GM18507 (cell line): Measurements from ENCODE around the gene NR3C1.
A peak's percentile ranks its signal among the peaks of the same experiment; 100 is the strongest.

ENCODE experiments used
- DNase-seq: peaks from one replicate; pipeline ENCODE4 v3.0.0; 2011; ENCODE audit warnings: low read depth; ENCODE audit not compliant: insufficient read length; ENCODE audit errors: extremely low spot score
- FAIRE-seq: peaks from 2 replicates; lab custom pipeline; 2011; peaks lifted over from hg19 to GRCh38; lab: Jason Lieb, UNC

The NR3C1 gene

GRCh38 chr5:143403593-143404415 lies at the start of gene NR3C1:
Gene NR3C1 (minus strand): TSS chr5:143403686. CDS start chr5:143400839, 2,847 bp downstream.
- peak; percentile 63 for FAIRE-seq
- DNase-seq, result peak; percentile 40

GRCh38 chr5:143449772-143450171 lies 46.3 kb upstream of the NR3C1 start:
- DNase-seq, result no peak
- FAIRE-seq, result no peak

- FAIRE-seq (no peak), DNase-seq (no peak)
Measured at GRCh38 chr5:143448518-143448917, 45.0 kb upstream of the NR3C1 start.

- DNase-seq (no peak), FAIRE-seq (no peak)
Measured at GRCh38 chr5:143447983-143448382, 44.5 kb upstream of the NR3C1 start.

GRCh38 chr5:143446535-143447226 lies 43.2 kb upstream of the NR3C1 start:
- no peak for FAIRE-seq

GRCh38 chr5:143445776-143446175 lies 42.3 kb upstream of the NR3C1 start:
- FAIRE-seq (peak; percentile 45), DNase-seq (no peak)

More at GRCh38 chr5:143446535-143447226, 43.2 kb upstream of the NR3C1 start:
- DNase-seq, result no peak

- DNase-seq (no peak), FAIRE-seq (no peak)
Measured at GRCh38 chr5:143443330-143443729, 39.8 kb upstream of the NR3C1 start.

- FAIRE-seq, result no peak
- no peak for DNase-seq
Measured at GRCh38 chr5:143442385-143442784, 38.9 kb upstream of the NR3C1 start.

- FAIRE-seq (no peak), DNase-seq (no peak)
Measured at GRCh38 chr5:143440448-143441115, 37.1 kb upstream of the NR3C1 start.

GRCh38 chr5:143437666-143438273 lies 34.3 kb upstream of the NR3C1 start:
- DNase-seq (no peak), FAIRE-seq (no peak)

GRCh38 chr5:143436871-143437270 lies 33.4 kb upstream of the NR3C1 start:
- DNase-seq (no peak), FAIRE-seq (no peak)

GRCh38 chr5:143435210-143435657 lies 31.7 kb upstream of the NR3C1 start:
- DNase-seq, result peak; percentile 49
- peak; percentile 100 for FAIRE-seq

- DNase-seq, result no peak
- peak; percentile 52 for FAIRE-seq
Measured at GRCh38 chr5:143434261-143435209, 31.0 kb upstream of the NR3C1 start.

- FAIRE-seq (peak; percentile 67), DNase-seq (no peak)
Measured at GRCh38 chr5:143433670-143434069, 30.2 kb upstream of the NR3C1 start.

- FAIRE-seq (peak; percentile 57), DNase-seq (no peak)
Measured at GRCh38 chr5:143432658-143433239, 29.3 kb upstream of the NR3C1 start.

GRCh38 chr5:143431789-143432188 lies 28.3 kb upstream of the NR3C1 start:
- peak; percentile 21 for FAIRE-seq
- no peak for DNase-seq

GRCh38 chr5:143428738-143429420 lies 25.4 kb upstream of the NR3C1 start:
- no peak for DNase-seq
- no peak for FAIRE-seq

GRCh38 chr5:143428155-143428554 lies 24.7 kb upstream of the NR3C1 start:
- DNase-seq (no peak), FAIRE-seq (peak; percentile 5)
